Stimulated activated CD4-positive, alpha-beta T cell treated with anti-CD3 and anti-CD28 coated beads, Interleukin-12 subunit alpha, Interleukin-12 subunit beta, amount 100 ng/mL, for 24 hours (primary cell): ENCODE data around the gene ALLC.

Experiments used
- DNase-seq, 2 experiments: peaks; one replicate each; pipeline ENCODE4 v3.0.0-alpha.2; 2020; ENCODE audit warnings: low read depth in 2 of 2

Gene ALLC

GRCh38 chr2:3677436-3677835 is 19.4 kb downstream of the ALLC start:
- no peak for DNase-seq

DNA sequence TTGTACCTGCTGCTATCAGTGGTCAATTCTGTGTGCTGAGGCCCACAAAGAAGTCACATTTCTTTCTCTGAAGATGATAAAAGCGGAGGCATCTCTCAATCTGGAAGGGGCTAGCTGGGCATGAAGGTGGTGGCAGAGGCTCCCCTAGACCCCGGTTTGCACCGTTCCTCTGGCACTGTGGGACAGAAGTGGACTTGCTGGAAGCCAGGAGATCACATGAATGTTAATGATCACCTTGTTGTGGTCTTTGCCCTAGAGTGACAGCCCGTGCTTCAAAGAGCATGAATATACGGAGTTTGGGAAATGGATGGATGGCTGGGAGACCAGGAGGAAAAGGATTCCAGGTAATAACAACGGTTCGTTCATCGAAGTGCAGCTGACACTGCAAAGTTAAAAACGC is 20.2 kb downstream of the ALLC start:
- no peak for DNase-seq

- DNase-seq = no peak
Measured at GRCh38 chr2:3679180-3679579, 21.2 kb downstream of the ALLC start.

DNA sequence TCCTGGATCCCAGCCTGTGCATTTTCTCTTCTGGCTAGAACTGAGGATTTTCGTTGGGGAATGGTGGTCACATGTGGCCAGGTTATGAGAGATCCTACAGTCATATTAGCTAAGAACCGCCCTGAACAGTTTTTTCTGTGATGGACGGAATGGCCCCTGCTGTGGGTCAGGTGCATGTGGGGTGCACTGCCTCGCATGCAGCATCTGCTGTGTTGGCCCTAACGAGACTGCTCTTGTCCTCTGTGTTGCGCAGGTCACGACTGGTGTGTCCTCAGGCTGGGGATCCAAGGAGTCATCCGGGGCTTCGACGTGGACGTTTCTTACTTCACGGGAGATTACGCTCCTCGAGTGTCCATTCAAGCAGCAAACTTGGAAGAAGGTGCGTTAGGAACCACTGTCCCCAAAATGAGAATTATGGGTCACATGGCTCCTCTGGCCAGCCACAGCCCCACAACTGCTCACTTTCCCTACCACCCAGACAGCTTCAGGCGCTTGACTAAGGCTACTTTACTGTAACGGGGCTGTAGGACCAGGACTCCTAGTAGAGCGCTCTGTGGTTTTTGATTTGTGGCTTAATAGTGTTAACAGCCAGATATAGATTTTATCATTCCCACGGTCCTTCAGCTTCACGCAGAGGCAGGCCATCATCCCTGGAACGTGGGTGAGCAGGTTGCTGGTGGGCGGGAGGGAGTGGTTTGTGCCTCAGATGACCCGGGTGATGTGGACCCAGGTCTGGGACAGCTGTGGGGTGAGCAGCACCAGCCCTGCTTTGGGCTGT is 21.8 kb downstream of the ALLC start:
- no peak for DNase-seq

DNA sequence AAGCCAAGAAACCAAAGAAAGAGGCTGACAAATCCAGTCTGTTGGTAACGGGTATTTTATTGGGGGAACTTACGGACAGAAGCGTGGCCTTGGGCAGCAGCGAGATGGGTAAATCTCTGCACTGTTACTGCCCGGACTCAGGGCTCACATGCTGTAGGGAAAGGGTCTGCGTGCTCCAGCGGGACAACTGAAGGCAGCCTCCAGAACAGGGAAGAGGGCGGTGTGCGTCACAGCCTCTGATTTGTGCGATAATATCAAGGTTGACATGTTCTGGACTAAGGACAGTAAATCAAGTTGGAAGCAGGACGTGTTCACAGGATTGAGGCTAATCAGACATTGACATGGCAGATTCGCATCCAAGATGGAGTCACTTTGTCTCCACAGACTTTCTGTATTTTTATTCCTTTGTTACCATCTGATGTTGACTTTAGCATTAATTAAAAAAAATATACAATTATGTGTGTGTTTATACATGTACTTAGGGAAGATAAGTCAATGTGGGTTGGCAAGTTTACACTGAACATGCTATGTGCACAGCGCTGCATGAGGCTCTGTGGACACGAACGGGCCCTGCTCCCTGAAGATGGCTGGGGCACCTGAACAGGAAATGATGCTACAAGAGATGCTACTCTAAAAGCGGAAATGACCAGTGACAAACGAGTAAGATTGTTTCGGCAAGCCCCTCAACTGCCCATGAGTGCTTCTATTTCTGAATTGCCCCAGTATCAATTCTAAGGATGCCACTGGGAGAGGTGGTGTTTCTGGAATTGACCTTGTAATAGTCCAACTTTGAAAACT is 22.7 kb downstream of the ALLC start:
- DNase-seq = no peak

DNA sequence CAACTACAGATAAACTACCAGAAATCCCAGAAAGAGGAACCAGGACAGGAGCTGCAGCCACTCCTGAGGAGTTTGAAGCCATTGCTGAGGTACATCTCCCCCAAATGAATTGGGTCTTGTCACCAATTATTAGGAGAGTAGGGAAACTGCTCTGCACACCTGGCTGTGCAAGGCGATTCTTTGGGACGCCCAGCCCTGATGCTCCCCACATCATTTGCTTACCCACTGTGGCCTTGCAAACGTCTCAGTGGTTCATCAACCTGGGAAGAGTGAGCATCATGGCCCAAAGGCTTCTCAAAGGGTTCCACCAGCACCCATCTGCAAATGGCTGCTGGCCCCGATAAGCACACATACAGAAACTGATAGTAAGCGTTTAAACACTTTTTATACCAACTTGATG is 23.6 kb downstream of the ALLC start:
- no peak for DNase-seq

GRCh38 chr2:3682811-3683210 is 24.8 kb downstream of the ALLC start:
- DNase-seq = no peak

- DNase-seq = no peak
Measured at GRCh38 chr2:3683748-3684454, 25.9 kb downstream of the ALLC start.

- no peak for DNase-seq
Measured at GRCh38 chr2:3689998-3690748, 32.2 kb downstream of the ALLC start.

GRCh38 chr2:3692375-3692774 is 34.4 kb downstream of the ALLC start:
- no peak for DNase-seq

DNA sequence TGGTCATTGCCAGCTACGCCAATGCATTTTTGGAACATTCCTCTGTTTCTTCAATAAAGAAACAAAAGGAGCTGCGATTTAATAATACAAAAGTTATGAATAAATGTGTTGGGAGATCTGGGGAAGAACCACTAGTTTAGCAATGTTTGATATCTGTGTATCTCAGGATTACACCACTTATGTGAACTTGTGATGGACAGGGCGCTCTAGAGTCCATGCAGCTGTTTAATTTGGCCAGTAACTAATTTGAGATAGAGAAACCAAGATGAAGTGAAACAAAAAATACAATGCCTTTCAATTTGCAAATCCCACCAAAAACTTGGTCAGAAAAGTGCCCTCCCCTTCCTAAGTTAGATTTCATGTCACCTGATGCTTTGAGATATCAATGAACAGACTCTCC is 38.5 kb downstream of the ALLC start:
- no peak for DNase-seq

DNA sequence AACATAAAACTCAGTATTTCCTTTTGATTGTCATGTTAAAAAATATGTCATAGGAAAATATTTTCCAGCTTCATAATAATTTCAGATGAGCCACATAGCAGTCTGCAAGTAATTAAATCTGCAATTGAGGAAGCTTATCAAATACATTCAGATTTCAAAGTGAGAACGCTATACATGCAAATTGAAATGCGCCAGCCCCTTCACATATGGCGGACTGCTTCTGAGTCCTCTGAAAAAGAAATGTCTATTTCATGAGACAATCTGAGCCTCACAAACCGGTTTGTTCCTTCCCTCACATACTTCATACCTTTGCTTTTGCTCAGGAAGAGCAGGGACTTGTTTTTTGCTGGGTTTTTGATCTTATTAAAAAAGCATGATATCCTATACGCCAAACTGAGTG is 43.1 kb downstream of the ALLC start:
- no peak for DNase-seq

DNA sequence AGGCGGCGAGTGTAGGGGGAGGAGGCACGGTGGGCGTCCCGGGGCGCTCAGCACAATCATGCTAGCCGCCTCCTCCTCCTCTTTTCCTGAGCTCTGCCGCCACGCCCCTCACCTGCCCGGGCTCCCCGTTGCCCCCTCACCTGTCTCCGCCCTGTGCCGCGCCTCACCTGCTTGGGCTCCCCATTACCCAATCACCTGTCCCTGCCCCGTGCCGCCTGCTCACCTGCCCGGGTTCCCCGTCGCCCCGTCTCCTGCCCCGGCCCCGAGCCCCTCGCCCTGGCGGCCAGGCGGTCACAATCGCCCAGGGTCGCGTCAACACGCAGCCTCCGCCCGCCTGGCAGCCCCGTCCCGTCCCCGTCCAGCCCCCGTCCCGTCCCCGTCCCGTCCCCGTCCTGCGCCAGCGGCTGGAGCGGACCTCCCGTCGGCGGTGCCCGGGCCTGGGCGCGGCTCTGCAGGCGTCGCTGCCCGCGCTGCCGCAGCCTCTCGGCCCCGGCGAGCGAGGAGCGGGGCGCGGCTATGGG is 45.3 kb downstream of the ALLC start, which contains the start of gene DCDC2C:
TSS of gene DCDC2C (plus strand) at position 340 of the 521 bp plus-strand sequence. CDS start at position 517, 177 bp downstream.
- no peak for DNase-seq

DNA sequence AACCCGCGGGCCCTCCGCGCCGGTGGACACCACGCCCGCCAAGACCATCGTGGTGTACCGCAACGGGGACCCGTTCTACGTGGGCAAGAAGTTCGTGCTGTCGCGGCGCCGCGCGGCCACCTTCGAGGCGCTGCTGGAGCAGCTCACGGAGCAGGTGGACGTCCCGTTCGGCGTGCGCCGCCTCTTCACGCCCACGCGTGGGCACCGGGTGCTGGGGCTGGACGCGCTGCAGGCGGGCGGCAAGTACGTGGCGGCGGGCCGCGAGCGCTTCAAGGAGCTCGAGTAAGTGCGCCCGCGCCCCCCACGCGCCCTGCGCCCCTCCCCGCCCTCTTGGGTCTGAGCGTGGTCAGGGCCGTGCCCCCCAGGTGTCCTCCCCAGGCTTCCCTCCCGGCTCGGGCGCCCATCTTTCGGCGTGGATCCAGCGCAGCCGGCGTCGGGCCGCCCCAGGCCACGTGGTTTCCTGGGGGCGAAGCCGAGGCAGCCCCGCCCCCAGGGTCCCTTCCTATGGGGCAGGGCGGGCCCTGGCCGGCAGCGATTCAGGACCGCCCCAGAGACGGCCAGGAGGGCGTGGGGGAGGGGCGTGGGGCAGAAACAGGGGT is 45.9 kb downstream of the ALLC start:
- no peak for DNase-seq

GRCh38 chr2:3704692-3705091 is 46.7 kb downstream of the ALLC start:
- no peak for DNase-seq

GRCh38 chr2:3705782-3706181 is 47.8 kb downstream of the ALLC start:
- DNase-seq = no peak

DNA sequence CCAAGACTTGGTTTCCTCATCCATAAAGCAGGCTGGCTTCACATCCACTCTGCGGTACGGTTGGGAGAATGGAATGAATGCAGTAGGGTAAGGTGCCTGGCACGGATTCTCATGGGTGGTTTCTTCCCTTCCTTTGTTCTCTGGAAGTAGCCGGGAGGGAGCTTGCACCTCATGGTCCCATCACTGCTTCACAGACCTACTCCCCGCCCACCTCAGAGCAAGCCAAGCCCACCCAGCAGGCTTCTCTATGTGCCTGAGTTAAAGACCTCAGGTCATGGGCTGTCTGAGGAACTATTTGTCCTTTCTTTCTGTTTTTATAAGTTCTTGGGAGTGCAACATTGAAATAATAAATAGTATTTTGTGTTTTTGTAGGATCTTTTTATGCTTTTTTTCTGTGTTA is 48.9 kb downstream of the ALLC start:
- DNase-seq = no peak

DNA sequence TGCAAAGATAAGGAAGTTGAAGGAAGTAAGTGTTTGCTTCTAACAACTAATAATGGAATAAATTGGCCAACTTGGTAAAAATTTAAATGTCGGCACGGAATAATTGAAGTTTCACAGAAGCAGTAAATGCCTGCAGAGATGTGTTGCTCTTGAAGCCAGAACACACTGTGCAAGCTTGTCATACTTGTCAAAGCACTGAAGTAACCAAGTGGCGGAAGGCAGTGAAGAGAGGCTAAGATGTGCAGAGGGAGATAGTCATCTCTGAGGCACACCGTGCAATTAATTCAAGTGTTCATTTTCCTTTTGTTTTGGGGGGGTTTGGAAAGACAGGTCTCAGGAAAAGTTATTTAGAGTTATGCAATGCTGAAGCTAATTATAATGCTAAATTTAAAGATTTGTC is 50.6 kb downstream of the ALLC start:
- DNase-seq = no peak

- no peak for DNase-seq
Measured at GRCh38 chr2:3709225-3709624, 51.2 kb downstream of the ALLC start.

- DNase-seq = no peak
Measured at GRCh38 chr2:3712424-3712823, 54.4 kb downstream of the ALLC start.

DNA sequence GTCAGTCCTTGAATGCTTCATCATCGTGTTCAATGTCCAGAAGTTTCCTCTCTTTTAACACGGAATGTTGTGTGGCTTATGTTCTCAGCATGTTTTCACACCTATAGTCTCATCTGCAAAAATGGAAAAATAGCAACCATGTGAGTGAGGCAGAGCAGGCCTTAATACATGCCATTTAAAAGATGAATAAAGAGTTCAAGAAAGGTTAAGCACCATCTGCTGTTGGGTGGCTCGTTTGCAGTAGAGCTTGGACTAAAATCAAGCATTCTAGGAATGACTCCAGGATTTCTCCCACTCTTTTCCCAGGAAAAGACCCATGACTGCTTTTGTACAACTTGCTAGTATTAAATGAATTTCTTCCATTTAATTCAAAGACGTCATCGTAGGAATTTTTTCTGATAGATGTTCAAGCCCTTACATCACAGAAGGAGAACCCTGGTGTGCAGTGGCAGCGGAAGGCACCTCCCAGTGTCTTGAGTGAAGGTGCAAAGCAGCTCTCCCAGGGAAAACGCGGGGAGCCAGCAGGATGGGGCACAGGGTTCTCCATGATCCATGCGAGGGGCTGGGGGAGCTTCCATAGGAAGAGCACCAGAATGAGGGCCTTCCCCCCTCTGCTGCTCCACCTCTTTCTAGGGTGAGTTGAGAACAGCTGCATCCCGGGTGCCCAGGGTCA is 55.0 kb downstream of the ALLC start:
- DNase-seq = no peak
